ENCODE results near the gene KRT23. TPM values are rescaled to one million over a fixed set of nuclear protein-coding genes. Genes with fewer than 3 reads are reported as not detected.
"Not testable (repeated sequence)": the region's sequence is repeated elsewhere in the genome, so short reads cannot be mapped to it uniquely, and the experiment has no call there.

Gene KRT23
- total and polyA plus RNA-seq, 2 experiments from 2014 or later = not detected

DNA sequence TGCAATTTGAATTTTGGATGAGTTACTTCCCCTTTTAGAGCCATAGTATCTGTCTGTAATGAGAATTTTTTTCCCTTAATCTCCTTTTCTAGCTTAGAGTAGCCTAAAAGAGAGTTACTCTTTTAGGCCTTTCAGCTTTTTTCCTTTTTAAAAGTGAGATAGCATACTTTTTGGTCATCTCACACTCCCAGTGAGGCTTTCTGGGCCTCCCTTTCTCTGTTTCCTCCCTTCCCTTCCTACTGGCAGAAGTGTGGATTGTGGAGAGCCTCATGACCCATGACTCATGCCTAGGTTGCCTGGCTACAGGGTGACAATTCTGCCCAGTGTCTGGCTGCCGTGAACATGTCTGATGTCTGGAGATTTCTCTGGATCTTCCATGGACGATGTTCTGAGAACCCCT, 15.2 kb downstream of the KRT23 start:
- no peak overlapping the region for H3K4me3 ChIP-seq
- TF ChIP-seq, protein P1, sequence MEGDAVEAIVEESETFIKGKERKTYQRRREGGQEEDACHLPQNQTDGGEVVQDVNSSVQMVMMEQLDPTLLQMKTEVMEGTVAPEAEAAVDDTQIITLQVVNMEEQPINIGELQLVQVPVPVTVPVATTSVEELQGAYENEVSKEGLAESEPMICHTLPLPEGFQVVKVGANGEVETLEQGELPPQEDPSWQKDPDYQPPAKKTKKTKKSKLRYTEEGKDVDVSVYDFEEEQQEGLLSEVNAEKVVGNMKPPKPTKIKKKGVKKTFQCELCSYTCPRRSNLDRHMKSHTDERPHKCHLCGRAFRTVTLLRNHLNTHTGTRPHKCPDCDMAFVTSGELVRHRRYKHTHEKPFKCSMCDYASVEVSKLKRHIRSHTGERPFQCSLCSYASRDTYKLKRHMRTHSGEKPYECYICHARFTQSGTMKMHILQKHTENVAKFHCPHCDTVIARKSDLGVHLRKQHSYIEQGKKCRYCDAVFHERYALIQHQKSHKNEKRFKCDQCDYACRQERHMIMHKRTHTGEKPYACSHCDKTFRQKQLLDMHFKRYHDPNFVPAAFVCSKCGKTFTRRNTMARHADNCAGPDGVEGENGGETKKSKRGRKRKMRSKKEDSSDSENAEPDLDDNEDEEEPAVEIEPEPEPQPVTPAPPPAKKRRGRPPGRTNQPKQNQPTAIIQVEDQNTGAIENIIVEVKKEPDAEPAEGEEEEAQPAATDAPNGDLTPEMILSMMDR (IDR thresholded peaks at IDR 0.05; ENCODE audit: low read depth, low read length) = no peak
- H3K9me3 ChIP-seq (ENCODE audit: low read depth) = no peaks in the 10 kb centered on the region
- H3K4me1 ChIP-seq (ENCODE audit: low read depth) = no peaks in the 10 kb centered on the region
- H3K27me3 ChIP-seq = peaks cover 41% of the 10 kb centered on the region
- no peaks in the 10 kb centered on the region for H3K36me3 ChIP-seq
- no peak overlapping the region for H3K27ac ChIP-seq
- peak in 1 of 2 donors; percentile 76 for DNase-seq (ENCODE audit: low read depth in 1 of 2, low spot score in 1 of 2)

DNA sequence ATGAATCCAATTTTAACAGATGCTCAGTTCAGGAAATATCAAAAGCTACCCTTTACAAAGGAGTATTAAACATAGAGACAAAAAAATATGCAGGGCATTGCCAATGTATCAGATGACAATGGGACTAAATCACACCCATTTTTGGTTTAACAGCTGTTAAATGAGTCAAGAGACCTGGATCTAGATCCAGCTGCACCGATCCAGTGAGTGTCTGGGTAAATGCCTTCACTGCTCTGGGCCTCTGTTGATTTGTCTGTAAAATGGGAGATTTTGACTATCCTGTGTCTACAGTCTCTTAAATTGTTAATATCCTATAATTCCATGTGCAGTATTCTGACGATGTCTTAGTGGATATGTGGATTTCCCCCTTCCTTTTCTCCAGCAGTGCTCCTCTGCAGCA, 16.4 kb downstream of the KRT23 start:
- H3K27ac ChIP-seq = no peak overlapping the region
- peaks cover 39% of the 10 kb centered on the region for H3K27me3 ChIP-seq
- H3K4me1 ChIP-seq (ENCODE audit: low read depth) = no peaks in the 10 kb centered on the region
- H3K9me3 ChIP-seq (ENCODE audit: low read depth) = no peaks in the 10 kb centered on the region
- H3K4me3 ChIP-seq = no peak overlapping the region
- no peak for DNase-seq (ENCODE audit: low read depth in 1 of 2, low spot score in 1 of 2)
- H3K36me3 ChIP-seq = no peaks in the 10 kb centered on the region
- TF ChIP-seq, protein P1 (IDR thresholded peaks at IDR 0.05; ENCODE audit: low read depth, low read length) = no peak

DNA sequence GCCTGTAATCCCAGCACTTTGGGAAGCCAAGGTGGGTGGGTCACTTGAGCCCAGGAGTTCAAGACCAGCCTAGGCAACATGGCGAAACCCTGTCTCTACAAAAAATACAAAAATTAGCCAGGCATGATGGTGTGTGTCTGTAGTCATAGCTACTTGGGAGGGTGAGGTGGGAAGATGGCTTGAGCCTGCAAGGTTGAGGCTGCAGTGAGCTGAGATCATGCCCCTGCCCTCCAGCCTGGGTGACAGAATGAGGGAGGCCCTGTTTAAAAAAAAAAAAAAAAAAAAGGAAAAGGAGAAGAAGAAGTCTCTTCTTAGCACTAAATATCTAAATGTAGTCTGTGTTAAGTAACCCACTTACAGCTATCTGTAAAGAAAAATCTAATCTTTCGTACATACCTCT, 20.3 kb downstream of the KRT23 start:
- not testable (repeated sequence) for H3K4me1 ChIP-seq (ENCODE audit: low read depth); H3K36me3 ChIP-seq; H3K27ac ChIP-seq; H3K4me3 ChIP-seq; H3K9me3 ChIP-seq (ENCODE audit: low read depth); DNase-seq (ENCODE audit: low read depth in 1 of 2, low spot score in 1 of 2)
- H3K27me3 ChIP-seq = peaks cover 39% of the 10 kb centered on the region

DNA sequence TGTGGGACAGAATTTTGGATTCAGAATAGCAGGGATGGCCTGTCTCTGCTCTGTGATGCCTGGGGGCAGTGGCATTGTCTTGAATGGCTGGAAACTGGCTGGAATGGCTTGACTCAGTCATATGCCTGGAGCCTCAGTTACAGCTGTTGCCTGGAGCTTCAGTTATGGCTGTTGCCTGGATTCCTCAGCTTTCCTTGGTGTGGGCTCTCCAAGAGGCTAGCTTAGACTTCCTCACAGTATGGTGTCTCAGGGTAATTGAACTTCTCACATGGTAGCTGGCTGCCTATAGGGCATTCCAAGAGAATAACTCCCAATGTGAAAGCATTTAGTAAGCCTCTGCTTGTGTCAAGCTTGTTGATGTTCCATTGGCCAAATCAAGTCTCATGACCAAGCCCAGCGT, 21.1 kb downstream of the KRT23 start:
- H3K27ac ChIP-seq = no peak overlapping the region
- TF ChIP-seq, protein P1 (IDR thresholded peaks at IDR 0.05; ENCODE audit: low read depth, low read length) = no peak

DNA sequence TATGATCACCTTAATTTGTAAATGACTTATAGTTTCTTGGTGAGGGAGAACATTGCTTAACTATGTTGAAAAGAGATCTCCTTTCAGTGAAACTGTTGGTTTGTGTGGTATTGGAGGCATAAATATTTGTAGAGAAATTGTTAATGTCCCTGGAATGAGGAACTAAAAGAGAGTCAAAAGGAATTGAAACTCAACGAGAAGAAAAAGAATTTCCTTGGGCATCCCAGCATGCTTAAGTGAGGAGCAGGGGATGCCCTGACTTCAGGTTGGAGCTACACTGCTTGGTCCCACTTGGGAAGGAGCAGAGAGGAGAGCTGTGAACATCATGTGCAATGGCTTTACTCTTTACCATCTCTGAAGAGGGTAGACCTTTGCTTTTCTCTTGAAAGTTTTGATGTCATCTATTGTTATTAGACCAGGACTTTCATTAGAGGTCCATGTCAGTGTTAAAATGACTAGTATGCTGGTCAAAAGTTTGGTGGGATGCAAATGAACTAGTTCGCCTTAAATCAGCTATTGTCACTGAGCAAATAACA, 21.7 kb downstream of the KRT23 start:
- Histone ChIP-seq H3K27ac (no peak overlapping the region), H3K36me3 (no peaks in the 10 kb centered on the region), H3K9me3 (ENCODE audit: low read depth) (no peaks in the 10 kb centered on the region), H3K4me3 (no peak overlapping the region), H3K4me1 (ENCODE audit: low read depth) (peaks cover 4% of the 10 kb centered on the region), H3K27me3 (peaks cover 46% of the 10 kb centered on the region)
- no peak for DNase-seq (ENCODE audit: low read depth in 1 of 2, low spot score in 1 of 2)
- TF ChIP-seq, protein P1 (IDR thresholded peaks at IDR 0.05; ENCODE audit: low read depth, low read length) = no peak

More for the DNA sequence above, 21.1 kb downstream of the KRT23 start:
- peaks cover 4% of the 10 kb centered on the region for H3K4me1 ChIP-seq (ENCODE audit: low read depth)
- no peaks in the 10 kb centered on the region for H3K36me3 ChIP-seq
- peaks cover 40% of the 10 kb centered on the region for H3K27me3 ChIP-seq
- no peaks in the 10 kb centered on the region for H3K9me3 ChIP-seq (ENCODE audit: low read depth)
- no peak for DNase-seq (ENCODE audit: low read depth in 1 of 2, low spot score in 1 of 2)
- no peak overlapping the region for H3K4me3 ChIP-seq

DNA sequence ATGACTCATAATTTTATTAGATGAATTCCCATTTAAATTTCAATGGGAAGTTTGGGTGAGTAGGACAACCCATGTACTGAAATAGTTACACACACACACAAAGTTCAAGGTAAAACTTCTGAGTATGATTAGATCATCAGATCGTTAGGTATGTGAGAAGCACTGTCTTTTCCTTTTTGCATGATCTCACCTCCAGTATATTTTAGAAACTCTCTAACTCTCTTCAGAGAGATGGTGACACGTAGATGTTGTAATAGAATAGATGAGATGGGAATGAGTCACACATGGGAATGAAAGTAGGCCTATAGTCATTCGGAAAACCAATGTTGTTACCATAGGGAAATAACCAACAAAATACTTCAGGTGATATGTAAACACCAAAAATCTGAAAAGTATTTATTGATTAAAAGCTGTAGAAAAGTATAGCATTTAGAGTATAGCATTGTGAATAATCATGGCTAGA, 22.2 kb downstream of the KRT23 start:
- peaks cover 48% of the 10 kb centered on the region for H3K27me3 ChIP-seq

More for the DNA sequence above, 22.2 kb downstream of the KRT23 start:
- Histone ChIP-seq H3K9me3 (ENCODE audit: low read depth) (no peaks in the 10 kb centered on the region), H3K4me3 (no peak overlapping the region), H3K27ac (no peak overlapping the region), H3K4me1 (ENCODE audit: low read depth) (peaks cover 4% of the 10 kb centered on the region), H3K36me3 (no peaks in the 10 kb centered on the region)
- TF ChIP-seq, protein P1 (IDR thresholded peaks at IDR 0.05; ENCODE audit: low read depth, low read length) = no peak
- peak in 1 of 2 donors; percentile 68 for DNase-seq (ENCODE audit: low read depth in 1 of 2, low spot score in 1 of 2)
